ENCODE data around the gene FOCAD.

GRCh38 chr9:20640331-20641187 lies 43.5 kb upstream of the FOCAD start:
- TF ChIP-seq CTCF (IDR thresholded peaks at IDR 0.05) (no peak), EZH2phosphoT487 (IDR thresholded peaks at IDR 0.05) (no peak)

All from neural progenitor cell (in vitro differentiated cells).